ENCODE measurements around the gene NTN1.

NTN1 gene

DNA sequence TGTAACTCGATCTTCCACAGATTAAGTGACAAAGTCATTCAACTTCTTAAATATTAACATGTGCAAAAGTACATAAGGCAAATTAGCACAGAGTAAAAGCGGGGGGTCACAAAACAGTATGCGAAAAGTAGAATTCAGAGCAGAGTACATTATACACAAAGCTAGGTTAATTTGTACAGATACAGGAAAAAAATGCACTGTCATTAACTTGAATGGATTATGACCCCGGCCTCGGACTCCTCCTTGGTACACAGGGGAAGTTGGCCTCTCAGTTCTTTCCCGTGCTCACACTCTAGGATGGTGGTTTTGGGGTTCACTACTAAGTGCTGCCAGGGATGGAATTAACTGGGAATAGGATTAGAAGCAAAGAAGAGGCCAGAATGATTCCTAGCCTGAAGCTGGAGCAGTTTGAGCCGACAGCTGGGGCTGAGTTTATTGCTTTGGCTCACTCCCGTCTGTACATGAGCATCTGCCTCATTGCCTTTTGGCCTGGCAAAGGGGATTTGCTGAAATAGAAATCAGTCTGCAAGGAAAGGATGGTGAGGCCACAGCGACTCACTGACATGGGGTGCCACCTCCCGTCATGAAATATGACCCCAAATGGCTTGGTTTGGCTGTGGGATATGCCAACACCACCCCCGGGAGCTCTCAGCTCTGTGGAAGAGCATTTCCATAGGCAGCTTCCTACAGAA lies 23.6 kb downstream of the NTN1 start:
- peak; percentile 22 for DNase-seq

GRCh38 chr17:9050801-9051401 lies 29.6 kb downstream of the NTN1 start:
- DNase-seq, result no peak

DNA sequence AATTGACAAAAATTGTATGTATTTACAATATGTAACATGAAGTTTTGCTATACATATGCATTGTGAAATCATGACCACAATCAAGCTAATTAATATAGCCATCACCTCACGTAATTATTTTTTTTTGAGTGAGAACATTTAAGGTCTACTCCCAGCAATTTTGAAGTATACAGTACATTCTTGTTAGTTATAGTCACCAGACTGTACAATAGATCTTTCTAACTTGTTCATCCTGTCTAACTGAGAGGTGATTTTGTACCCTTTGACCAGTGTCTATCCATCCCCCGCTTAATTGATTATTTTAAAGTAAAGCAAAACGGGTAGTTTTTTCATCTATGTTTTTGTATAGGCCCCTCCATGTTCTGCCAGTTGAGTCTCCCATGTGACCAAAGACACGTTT lies 30.3 kb downstream of the NTN1 start:
- DNase-seq, result no peak

DNA sequence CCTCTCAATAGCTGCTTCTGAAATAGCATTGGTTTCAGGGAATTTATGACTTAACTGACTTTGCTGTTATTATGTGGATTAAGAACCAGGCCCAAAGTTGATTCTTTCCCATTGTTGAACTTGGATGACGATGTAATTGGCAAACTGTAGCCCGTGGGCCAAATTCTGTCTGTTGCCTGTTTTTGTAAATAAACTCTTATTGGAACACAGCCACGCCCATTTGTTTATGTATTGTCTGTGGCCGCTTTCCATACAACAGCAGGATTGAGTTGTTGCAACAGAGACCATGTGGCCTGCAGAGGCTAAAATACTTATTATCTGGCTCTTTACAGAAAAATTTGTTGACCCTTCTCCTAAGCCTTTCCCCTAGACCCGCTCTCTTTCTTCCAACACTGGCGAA lies 31.6 kb downstream of the NTN1 start:
- no peak for DNase-seq

- DNase-seq, result no peak
These were observed 32.1 kb downstream of the NTN1 start for GRCh38 chr17:9053406-9053805.

- DNase-seq, result no peak
These were observed 33.0 kb downstream of the NTN1 start for GRCh38 chr17:9054126-9054975.

- no peak for DNase-seq
These were observed 34.0 kb downstream of the NTN1 start for GRCh38 chr17:9055281-9055680.

DNA sequence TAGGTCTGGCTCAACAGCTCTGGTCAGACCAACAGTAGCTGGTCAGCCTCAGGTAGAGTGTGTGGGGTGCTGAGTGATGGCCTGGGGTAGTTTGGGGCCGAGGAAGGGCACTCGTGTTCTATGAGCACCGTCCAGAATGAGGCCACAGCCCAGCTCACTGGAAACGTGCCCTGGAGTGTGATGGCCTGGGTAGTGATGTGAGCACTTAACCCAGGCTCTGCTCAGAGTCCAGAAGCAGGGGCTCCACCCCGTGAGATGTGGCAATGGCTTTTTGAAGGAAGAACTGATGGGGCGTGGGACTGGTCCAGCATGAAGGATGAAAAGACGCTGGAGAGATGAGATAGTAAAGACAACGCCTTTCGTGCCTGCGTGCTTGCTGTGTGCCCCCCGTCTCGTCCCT lies 35.3 kb downstream of the NTN1 start:
- no peak for DNase-seq

GRCh38 chr17:9057310-9057709 lies 36.0 kb downstream of the NTN1 start:
- no peak for DNase-seq

GRCh38 chr17:9062399-9062902 lies 41.1 kb downstream of the NTN1 start:
- no peak for DNase-seq

GRCh38 chr17:9064311-9064834 lies 43.1 kb downstream of the NTN1 start:
- DNase-seq, result no peak

DNA sequence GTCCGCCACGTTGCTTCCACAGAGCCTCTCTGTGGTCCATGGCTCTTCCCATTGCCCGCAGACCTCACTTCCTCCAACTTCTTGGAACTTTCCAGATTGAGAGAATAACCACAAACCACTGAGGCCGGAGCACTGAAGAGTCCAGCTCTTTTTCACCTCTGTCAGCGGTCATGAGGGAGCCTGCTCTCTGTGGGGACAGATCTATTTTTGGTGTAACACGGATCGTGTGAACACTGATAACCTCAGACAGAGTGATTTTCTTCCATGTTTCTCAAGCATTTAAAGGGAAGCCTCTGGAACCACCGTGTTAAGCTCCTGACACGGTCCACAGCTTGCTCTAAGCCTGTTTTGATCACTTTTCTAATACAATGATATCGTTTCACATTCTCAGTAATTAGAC lies 49.7 kb downstream of the NTN1 start:
- DNase-seq, result no peak

GRCh38 chr17:9071811-9072498 lies 50.6 kb downstream of the NTN1 start:
- DNase-seq, result no peak

DNA sequence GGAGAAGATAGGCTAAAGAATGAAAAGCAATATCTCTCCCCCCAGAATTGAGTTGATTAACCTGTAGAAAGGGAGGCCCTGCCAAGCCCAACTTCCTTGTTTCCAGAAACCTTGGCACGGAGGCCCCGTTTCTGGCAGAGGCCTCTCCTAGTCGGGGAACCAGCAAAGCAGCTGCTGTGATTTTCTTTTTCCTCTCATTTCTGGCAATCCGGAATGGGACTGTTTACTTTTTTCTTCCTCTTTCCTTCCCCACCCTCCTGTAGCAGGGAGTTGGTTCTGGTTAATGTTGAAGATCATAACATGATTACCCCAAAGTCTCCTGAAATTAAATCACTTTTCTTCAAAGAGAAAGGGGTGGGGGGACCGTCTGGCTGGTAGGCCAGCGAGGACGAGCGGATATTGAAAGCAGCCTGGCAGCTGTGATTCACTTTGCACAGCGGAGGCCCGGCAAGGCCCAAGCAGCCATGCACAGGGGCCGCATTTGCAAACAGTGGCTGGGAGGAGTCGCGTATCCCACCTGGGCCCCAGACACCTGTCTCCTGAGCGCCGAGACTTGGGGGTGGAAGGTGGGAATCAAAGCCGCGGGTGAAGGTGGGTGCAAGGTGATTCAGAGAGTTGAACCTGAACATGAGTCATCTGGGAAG lies 51.5 kb downstream of the NTN1 start:
- no peak for DNase-seq

GRCh38 chr17:9074131-9074530 lies 52.8 kb downstream of the NTN1 start:
- DNase-seq, result no peak

DNA sequence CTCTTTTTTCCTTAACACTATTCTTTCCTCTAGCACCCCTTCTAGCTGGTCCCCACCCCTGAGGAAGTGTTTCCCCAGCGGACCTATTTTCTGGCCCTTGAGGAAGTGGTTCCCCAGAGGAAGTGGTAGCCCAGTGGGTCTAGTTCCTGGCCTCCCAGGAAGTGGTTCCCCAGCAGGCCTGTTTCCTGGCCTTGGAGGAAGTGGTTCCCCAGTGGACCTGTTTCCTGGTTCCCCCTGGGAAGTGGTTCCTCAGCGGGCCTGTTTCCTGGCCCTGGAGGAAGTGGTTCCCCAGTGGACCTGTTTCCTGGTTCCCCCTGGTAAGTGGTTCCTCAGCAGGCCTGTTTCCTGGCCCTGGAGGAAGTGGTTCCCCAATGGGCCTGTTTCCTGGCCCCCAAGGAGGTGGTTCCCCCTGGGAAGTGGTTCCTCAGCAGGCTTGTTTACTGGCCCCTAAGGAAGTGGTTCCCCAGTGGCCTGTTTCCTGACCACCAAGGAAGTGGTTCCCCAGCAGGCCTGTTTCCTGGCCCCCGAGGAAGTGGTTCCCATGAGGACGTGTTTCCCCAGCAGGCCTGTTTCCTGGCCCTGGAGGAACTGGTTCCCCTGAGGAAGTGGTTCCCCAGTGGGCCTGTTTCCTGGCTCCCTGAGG lies 58.3 kb downstream of the NTN1 start:
- no peak for DNase-seq

GRCh38 chr17:9080296-9080914 lies 59.1 kb downstream of the NTN1 start:
- DNase-seq, result no peak

DNA sequence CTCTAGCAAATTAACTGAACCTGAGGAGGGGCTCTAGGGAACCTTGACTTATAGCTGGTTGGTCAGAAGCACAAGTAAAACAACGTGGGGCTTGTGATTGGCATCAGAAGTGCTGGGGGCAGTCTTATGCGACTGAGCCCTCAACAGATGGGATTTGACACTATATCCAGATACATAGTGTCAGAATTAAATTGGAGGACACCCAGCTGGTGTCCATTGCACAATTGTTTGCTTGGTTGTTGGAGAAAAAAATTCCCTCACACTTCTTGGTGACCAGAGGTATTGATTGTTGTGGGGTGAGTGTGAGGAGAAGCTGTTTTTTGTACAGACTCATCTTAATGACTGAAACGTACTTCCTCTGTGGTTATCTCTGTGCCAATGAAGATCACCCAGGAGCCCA lies 59.7 kb downstream of the NTN1 start:
- no peak for DNase-seq

DNA sequence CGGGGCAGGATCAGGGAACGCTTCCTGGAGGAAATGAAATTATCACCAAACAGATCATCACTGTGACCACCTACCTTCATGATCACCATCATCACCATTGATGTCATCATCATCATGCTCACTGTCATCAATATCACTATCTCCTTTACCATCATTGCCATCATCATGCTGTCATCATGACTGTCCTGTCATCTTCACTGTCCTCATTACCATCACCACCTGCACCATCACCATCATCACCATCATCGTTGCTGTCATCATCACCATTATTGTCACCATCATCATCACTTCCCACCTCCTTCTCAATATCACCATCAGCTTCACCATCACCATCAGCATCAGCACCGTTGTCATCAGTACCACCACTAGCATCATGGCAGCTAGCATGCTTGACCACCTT lies 65.3 kb downstream of the NTN1 start:
- no peak for DNase-seq

DNA sequence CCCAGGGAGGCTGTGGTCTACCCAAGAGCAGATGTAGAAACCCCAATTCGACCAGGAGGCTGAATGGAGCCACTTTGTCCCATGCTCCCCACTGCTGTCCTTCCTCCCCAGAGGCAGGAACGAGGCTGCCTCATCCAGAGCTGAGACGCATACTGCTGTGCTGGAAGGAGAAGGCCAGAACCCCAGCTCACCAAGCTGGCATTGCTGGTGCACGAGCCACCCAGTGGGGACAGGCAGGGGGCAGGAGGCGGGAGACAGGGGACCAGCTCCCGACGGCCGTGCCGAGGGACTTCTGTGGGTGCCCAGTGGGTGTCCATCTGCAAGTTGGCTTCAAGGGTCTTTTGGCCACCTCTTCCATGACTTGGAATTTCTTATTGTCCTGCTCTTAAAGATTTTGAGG lies 66.6 kb downstream of the NTN1 start:
- no peak for DNase-seq

- DNase-seq, result no peak
These were observed 69.4 kb downstream of the NTN1 start for GRCh38 chr17:9090641-9091096.
